HG03457 (cell line): ENCODE results near the gene TRIM25.
"Not testable (repeated sequence)": the region's sequence is repeated elsewhere in the genome, so short reads cannot be mapped to it uniquely, and the experiment has no call there.

Source experiments
- ATAC-seq: cut with Tn5 transposase; IDR thresholded peaks from one replicate; pipeline ENCODE4 v1.9.1; 2021; ENCODE audit warnings: moderate number of reproducible peaks; ENCODE audit not compliant: unreplicated experiment

Gene TRIM25, protein sequence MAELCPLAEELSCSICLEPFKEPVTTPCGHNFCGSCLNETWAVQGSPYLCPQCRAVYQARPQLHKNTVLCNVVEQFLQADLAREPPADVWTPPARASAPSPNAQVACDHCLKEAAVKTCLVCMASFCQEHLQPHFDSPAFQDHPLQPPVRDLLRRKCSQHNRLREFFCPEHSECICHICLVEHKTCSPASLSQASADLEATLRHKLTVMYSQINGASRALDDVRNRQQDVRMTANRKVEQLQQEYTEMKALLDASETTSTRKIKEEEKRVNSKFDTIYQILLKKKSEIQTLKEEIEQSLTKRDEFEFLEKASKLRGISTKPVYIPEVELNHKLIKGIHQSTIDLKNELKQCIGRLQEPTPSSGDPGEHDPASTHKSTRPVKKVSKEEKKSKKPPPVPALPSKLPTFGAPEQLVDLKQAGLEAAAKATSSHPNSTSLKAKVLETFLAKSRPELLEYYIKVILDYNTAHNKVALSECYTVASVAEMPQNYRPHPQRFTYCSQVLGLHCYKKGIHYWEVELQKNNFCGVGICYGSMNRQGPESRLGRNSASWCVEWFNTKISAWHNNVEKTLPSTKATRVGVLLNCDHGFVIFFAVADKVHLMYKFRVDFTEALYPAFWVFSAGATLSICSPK

GRCh38 chr17:56913867-56914580 lies at the start of gene TRIM25:
TSS of gene TRIM25 (minus strand) at chr17:56914049. CDS start at chr17:56913988, 61 bp downstream.
- ATAC-seq, result peak; percentile 51

DNA sequence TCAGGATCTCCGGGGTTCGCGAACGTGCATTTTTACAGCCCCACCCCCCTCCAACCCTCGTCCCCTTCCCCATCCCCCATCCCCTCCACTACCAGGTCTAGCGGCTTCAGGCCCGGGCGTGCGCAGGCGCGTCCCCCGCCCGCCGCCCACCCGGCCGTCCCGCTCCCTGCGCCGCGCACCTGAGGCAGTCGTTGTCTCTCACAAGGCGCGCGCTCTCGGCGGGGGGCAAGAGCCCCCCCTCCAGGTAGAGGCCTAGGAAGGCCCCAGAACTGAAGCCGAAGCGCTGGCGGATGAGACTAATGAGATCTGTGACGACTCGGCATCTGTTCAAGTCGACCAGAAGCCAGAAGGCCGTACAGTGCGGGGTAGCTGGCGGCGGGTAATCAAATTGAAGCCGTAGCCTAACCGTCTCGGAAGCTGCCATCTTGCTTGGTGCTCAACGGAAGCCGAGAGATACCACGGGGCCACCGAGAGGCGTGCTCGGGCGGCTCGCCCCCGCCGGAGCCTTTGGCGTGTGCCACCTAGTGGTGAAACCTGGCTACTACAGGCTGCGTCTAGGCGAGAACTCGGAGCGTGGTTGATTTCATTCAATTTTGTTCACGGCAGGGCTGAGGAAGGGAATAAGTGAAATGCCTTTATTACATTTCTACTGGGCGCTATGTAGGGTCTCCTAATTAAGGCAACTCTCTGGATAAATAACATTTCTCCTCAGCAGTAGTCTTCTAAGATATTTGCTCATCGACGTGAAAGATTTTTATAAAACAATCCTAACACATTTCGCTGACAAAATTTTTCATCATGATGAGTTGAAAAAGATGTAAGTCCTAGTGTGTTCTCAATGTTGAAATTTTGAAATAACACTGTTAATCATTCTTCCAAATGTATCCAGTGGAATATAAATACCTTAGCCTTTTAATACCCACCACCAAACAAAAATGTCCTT lies 47.0 kb upstream of the TRIM25 start, which contains the start of gene COIL:
TSS of gene COIL (minus strand) at position 455 of the 943 bp plus-strand sequence. CDS start at position 424, 31 bp downstream.
- peak; percentile 86 for ATAC-seq

- no peak for ATAC-seq
Observed at GRCh38 chr17:56956992-56957391, 43.1 kb upstream of the TRIM25 start.

DNA sequence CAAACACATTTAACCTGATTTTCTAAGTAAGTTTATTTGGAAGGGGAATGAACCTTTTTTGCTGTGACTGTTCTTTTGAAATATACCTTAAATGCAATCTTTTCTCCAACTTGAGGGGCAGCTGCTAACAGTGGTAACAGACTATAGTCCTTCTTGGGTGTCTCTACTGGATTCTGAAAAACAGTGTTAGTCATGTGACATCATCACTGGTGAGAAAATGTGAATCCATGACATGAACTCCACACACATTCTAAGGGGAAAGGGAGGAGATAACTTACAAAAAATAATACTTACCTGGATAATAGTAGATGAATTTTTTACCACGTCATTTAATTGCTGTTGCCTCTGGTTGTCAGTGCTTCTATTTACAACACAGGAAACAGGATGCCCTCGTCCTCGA lies 35.7 kb upstream of the TRIM25 start:
- no peak for ATAC-seq

DNA sequence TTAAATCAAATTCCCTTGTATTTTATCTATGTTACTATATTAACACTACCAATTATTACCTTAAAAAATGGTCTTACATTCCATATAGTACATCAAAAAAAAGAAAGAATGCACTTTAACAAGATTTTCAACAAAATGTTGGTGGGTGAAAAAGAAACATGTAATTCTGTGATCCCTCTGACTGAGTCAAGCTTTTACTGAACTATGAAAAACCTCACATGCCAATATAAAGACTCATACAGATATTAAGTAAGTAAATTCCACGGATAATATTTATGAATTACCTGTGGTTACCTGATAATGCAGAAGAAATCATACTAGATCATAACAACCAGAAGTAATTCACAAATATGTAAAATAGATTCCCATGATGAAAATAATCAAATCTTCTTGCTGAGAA lies 34.6 kb upstream of the TRIM25 start:
- ATAC-seq, result no peak

DNA sequence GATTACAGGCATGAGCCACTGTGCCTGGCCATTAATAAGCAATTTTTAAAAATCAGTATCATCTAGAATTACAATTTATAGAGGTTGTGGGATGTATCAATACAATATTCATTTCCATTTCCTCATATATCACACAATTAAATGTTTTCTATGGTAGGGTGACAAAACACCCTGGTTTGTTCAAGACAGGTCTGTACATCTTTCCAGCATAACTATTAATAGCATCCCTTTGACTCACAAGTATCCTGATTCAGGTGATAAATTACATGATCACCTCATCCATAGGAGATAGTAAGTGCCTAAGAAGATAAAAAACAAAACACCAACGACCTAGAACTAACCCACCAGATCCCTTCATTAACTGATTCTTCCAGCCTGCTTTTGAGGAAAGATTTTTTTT lies 33.9 kb upstream of the TRIM25 start:
- no peak for ATAC-seq

- ATAC-seq, result no peak
Observed at GRCh38 chr17:56945938-56946505, 32.2 kb upstream of the TRIM25 start.

DNA sequence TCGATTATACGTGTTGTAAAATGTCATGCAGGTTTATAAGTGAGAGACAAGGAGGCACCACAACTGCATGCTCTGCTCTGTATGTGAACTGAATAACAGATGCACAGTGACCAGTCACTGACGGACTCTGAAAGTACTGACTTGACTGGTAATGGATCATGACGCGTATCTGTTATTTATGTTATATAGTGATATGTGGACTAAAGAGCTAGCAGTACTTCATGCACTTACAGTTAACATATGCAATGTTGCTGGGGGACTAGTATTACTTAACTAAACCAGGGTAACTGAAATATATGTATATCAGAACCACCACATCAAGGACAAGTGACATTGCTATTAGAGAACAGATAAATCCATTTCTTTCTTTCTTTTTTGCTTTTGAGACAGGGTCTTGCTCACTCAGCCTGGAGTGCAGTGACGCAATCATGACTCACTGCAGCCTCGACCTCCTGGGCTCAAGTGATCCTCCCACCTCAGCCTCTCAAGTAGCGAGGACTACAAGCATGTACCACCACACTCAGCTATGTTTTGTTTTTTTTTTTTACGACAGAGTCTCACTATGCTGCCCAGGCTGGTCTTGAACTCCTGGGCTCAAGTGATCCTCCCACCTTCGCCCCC lies 29.8 kb upstream of the TRIM25 start:
- no peak for ATAC-seq

GRCh38 chr17:56939869-56940484 lies 26.1 kb upstream of the TRIM25 start:
- no peak for ATAC-seq

DNA sequence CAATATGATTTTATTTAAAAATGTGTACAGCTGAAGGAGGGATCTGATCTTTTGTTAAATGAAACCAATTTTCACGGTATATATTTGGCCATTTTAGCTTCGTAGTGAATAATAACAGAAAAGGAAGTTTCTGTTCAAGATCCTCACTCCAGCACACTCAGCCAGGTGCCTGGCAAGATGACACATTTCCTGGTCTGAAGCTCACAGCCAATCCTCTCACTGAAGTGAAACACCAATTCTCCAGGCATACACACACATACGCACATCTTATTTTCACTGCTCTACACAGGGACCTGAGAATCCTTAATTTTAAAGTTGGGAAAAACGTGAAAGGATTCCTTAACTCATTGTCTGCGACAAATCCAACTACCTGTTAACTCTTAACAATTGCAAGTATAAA lies 24.4 kb upstream of the TRIM25 start:
- not testable (repeated sequence) for ATAC-seq

GRCh38 chr17:56937687-56938086 lies 23.8 kb upstream of the TRIM25 start:
- no peak for ATAC-seq

DNA sequence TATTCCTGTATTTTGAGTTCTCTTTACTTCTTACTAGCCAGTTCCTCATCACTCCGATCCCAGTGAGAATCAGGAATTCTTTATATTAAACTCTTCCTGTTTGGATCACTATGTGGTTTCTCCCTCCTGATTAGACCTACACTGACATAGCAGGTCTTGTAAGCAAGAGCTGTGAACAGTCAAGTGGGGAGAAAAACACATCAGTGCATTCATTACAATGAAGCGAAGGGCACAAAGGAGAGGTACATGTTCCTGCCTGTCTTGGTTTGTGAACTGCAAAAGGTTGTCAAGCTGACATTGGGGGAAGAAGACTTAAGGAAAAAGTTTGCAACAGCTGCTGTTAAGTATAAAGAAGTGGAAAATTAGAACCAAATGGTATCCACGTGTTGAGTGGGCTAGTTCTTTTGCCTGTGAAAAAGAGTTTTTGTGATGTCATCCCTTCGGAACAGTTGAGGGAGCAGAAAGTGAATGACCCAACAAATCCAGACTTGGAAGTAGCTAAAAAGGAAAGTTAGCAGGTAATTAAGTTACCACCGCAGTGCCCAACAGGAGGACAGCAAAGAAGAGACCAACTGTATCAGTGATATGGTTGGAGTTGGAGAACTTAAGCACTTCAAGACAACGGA lies 23.0 kb upstream of the TRIM25 start:
- no peak for ATAC-seq

DNA sequence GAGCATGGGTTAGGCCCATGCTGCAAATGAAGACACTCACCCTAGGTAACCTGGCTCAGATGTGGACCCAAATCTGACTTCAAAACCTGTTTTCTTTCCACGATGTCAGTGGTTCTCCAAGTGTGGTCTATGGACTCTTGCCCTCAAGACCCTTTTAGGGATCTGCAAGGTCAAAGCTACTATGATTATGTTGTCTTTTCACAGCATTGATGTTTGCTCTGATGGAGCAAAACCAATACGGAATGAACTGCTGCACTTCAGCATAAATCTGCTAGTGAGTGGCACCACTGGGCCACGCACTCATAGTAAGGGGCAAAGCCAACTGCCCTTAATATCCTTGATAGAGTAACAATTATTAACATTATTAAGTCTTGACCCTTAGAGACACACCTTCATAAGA lies 21.6 kb upstream of the TRIM25 start:
- ATAC-seq, result no peak

DNA sequence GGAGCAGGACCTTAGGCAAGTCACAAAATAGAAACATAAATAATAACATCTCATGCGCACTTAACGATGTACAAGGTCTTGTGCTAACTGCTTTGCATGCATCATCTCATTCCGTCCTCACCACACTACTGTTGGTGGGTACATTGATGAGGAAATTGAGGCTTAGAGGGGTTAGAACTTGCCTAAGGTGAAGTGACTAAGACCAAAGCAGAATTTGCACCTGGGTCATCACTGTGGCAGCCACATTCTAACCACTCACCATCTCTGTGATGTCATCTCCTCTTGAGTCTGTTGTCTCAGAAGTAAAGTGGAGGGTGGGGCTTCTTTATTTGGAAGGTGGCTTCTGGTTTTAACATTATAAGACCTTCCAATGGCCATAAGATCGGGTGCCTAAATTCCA lies 20.4 kb upstream of the TRIM25 start:
- no peak for ATAC-seq

DNA sequence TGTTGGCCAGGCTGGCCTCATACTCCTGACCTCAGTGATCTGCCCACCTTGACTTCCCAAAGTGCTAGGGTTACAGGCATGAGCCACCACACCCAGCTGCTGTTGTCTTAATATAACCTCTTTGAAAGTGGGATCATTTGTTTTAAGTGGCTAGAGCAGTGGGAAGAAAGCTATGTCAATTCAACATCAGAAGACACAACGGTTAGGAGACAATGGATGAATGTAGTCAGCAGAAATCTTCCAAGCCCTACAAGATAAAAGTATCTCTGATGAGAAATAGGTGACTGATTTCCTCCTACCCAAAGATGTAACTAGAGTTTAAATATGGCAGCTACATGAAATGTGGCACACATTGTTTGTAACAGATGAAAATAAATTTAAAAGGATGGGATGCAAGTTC lies 20.0 kb upstream of the TRIM25 start:
- no peak for ATAC-seq

DNA sequence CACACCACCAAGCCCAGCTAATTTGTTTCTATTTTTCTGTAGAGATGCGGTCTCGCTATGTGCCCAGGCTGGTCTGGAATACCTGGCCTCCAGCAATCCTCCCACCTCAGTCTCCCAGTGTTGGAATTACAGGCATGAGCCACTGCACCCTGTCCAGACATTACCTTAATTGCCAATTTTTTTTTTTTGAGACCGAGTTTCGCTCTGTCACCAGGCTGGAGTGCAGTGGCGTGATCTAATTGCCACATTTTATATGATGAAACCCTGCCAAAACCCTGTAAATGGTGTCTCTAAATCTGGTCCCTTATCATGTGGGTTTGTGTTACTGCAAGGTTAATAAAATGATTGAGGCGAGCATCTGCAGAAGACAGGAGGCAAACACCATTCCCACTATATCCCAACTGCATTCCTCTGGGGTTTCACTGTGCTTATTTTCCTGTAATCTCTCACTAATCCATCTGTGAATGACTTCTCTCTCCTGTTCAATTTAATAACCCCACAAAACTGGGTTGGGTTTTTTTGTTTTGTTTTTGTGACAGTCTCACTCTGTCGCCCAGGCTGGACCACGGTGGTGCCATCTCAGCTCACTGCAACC lies 19.4 kb upstream of the TRIM25 start:
- ATAC-seq, result no peak

DNA sequence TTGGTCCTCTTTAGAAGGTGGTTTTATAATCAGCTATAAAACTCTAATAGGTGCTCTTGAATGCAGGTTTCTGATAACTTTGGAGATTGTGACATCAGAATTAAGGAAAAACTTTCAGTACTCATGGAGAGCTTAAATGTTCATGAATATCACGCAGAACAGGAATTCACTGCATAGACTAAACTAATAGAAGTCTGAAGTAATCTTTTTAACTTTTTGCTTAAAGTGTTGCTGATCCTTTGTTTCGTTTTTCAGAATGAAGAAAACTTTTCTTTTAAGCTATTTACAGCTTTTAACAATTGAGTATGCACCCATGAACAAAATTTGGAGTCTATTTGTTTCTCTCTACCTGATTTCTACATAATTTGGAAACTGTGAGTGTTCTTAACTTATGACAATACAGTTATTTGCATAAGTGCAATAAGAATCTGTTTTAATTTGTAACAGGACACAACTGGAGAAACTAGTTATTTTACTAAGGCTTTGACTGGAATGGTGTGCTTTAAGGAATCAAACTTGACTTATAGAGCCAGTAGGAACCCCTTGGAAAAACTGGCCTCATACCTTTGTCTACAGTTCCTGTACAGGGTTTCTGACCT lies 17.0 kb upstream of the TRIM25 start:
- ATAC-seq, result no peak

GRCh38 chr17:56929362-56929969 lies 15.6 kb upstream of the TRIM25 start:
- no peak for ATAC-seq
